NCI-H2196 (cell line): Measurements from ENCODE around the gene PITRM1.

Experiments used
- DNase-seq: peaks from one replicate; lab custom pipeline; 2025; ENCODE audit not compliant: unreplicated experiment; lab: John Stamatoyannopoulos, UW

Gene PITRM1

DNA sequence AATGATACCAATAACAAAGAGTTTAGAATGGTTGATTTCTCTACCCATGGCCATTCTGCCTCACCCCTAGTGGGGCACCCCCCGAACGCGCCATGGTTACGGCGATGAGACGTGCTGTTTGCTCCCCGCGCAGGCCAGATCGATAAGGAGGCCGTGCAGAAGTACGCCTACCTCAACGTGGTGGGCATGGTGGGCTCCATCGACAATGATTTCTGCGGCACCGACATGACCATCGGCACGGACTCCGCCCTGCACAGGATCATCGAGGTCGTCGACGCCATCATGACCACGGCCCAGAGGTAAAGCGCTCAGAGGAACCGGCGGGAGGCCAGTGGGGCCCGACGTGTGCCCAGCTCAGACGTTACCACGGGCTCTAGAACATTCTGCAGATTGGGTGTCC lies 68.9 kb downstream of the PITRM1 start:
- no peak for DNase-seq

DNA sequence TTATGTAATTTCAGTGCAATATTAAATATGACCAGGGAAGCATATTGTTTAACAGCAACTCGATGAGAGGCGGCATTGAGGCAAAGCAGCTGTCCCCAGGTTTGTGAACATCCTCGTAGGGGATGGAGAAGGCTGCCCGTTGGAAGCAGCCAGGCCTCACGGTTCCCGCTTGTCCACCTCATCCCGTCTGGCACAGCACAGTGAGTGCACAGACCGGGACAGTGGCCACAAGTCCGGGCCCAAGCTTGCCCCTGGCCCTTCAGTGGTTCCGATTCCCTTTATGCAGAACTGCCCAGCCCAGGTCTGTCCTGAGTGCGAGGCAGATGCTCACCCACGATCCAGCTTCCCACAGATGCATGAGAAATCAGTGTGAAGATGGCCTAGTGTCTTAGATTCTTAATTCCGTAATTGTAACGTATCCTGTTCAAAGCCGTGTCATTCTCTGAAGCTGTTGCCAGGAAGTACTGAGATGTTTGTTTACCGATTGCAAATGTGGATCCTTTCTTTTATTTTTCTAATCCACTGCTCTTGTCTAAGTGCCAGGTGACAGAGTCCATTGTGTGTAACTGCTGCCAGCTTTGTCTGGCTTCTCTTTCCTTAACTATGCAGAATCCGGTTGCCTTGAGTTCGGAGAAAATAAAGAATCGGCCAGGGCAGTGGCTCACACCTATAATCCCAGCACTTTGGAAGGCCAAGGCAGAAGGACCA lies 69.7 kb downstream of the PITRM1 start:
- DNase-seq = peak; percentile 41

DNA sequence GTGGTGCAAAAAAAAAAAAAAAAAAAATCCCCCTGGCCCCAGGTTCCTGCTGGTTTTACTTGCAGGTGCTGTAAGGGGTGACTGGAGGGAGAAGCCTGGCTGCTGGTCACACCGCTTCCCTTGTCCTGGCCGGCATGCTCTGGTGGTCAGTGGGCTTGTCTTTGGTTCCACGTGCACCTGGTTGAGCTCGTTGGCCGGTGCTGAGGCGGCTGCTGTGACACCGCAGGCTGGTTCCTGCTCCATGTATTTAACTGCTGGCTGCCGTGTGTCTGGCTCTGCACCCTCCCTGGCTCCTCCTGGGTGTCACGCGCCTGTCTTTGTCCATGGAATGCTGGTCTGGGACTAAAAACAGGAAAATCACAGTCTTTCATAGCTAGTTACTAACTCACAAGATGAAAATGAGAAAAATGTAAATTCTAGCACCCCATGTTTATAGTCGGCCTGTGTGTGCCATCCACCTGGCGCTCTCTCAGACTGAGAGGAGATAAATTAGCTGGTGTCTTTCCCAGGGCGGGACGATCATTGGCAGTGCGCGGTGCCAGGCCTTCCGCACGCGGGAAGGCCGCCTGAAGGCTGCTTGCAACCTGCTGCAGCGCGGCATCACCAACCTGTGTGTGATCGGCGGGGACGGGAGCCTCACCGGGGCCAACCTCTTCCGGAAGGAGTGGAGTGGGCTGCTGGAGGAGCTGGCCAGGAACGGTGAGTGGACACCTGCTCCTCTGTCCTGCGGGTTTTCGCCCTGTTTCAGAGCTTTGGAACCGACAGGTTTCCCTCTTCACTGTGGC lies 71.5 kb downstream of the PITRM1 start:
- no peak for DNase-seq

DNA sequence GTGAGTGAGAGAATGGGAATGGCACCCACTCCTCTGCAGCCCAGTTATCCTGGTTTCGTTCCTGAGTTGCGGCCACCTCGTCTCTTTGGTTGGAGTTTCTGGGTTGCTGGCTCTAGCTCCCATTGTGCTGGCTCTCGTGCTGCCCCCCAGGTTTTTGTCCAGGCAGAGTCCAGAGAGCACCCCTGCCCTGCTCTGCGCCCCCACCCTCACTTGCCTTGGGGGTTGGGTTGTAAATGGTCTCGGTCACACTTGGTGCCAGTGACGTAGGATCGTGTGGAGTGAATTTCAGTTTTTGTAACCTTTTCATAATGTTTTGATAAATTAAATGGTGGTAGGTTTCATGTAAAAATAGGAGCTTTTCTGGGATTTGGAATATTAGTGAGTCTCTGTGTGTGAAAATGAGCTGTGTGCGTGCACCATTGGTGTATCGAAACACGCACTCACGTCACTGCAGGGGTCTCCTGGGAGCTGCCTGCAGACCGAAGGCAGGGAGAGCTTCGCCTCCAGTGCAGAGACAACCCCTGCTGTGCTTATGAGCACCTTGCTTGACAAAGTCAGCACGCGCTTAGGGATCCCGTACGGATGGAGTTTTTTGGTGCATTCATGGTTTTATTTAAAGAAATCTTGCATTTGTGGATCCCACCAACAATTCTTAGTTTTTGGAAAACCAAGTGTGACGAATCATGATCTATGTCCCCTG lies 72.3 kb downstream of the PITRM1 start:
- DNase-seq = no peak

DNA sequence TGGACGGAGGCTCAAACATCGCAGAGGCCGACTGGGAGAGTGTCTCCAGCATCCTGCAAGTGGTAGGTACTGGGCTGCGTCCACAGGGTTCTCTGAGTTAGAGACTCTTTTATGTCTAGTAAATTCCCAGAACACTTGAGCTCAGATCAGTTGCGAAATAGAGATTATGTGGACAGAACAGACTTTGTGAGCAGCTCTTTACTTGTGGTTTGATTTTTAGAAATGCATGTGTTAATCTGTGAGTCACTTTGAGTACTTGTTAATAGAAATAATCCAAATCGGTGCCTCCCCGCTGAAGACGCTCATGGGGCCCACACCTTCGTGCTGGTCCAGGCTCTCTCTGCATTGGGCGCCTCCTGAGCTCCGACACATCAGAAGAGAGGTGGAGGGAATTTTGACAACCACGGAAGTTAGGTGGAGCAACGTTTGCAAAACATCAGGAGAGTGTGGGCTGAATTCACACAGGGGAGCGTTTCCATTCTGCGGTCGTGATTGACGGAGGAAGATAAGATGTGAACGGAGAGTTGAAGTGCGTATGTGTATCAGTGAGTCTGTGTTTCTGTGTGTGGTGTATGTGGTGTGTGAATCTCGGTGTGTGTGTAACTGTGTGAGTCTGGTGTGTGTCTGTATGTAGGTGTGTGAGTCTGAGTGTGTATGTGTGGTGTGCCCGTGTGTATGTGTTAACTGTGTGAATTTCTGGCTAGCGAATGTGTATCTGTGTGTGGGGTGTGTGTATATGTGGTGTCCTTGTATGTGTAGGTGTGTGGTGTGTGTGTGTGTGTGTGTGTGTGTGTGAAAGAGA lies 73.1 kb downstream of the PITRM1 start:
- no peak for DNase-seq

DNA sequence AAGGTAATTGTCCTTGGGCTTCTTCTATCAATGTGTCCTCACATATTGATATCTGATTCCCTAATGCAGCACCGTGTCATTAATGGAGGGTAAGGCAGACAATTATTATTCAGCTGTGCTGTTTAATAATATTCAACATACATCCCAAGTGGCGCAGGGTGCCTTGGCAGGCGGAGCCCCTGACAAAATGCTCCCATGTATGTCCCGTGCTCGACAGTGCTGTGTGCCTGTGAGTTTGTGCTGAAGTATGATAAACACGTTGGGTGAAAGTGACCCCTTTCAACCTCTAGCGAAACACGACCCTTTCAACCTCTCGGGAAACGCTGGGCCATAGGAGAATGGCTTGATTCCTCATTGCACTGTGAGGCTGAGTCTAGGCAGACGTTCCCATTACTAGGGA lies 73.9 kb downstream of the PITRM1 start:
- no peak for DNase-seq

DNA sequence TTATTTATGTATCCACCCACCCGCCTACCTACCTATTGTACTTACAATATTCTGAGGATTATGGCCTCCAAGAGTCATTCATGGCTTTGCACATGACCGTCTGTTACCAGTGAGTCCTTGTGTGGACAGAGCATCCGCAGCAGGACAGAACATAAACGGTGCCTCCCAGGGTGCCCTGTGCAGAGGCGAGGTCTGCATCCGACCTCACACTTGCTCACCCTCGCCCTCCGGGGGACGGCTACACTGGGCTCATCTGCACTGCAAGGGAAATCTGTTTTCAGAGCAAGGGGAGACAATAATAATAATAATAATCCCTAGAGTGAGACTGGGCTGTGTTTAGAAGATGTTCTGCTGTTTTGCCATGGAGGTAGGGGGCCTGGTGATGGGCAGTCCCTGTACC lies 75.4 kb downstream of the PITRM1 start:
- no peak for DNase-seq

DNA sequence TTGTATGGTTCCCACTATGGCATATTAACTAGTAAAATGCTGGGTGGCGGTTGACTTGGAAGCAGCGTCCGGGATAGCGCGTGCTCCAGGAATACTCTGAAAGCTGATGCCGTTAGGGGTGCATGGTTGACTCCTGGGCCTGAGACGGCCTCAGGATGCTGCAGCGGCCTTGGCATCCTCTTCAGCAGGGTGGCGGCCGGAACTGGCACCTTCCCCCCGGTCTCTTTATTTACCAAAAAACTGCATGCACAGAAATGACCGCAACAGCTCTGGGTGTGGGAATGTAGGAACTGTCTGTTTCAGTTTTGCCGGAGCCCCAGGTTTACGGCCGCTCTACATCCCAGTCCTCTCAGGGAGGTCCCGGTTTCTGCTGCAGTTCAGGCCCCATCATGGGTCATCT lies 76.4 kb downstream of the PITRM1 start:
- no peak for DNase-seq

DNA sequence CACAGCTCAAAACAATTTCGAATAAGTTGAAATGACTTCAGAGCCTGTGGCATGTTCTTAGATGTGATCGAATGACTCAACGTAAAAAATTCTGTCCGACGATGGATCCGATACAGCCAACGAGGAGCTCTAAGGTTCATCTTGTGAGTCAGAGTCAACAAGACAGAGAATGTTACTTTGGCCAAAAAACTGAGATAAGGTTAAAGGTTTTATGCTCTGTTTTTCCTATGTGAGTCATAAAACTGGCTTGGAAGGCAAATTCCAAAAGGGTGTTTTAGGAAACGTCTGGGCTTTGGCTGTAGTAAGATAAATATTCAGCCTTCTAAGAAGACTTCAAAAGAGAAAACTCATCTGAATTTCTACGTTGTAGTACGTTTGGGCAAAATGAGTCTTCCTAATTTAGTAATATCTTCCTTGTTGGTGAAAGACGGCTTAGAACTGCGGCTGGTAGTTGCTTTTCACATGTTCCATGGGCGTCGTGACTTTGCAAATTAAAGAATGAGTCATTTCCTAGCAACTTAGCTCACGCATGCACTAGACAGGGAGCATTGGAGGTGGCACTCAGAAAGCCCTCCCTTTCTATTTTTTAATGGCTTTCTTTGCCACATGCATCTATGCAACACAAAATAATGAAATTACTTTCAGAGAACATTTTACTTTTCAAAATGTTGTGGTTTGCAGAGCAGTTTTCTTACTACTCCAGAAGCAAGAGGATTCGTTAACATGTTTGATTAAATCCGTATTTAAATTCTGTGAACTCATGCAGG lies 77.0 kb downstream of the PITRM1 start:
- no peak for DNase-seq

DNA sequence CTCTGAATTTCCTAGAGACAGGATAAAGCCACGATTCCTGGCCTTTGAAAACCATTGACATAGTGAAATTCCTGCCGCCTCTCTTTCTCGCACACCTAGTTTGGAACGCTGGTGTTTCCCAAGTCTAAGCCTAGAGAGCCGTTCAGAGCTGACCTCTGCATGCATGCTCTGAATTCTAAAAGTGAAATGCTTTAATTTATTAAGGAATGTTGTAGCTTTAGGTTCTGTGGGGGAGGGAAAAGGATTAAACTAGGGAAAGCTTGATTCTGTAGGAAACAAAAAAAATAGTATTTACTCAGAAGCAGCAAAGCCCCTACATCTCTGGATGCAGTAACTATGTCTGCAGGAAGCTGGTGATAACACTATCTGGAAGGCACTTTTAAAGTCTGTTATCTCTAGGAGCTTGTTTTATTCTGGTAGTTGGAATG lies 78.0 kb downstream of the PITRM1 start:
- no peak for DNase-seq

DNA sequence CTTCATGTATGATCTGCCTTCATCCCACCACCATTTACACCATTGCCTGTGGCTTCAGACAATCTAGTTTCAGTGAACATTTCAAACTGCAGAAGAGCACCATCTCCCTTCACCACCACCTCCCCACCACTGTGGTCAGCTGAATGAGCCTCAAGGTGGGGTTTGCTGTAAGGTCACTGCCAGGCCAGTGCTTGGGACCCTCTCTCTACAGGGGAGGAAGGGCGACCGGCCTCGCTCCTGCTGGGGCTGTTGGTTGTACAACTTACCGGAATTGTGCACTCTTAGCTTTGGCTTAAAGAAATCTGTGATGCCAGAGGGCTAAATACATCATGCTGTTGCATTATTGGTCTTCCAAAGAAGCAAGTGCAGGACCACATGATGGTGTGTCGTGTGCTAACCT lies 78.6 kb downstream of the PITRM1 start:
- DNase-seq = no peak

DNA sequence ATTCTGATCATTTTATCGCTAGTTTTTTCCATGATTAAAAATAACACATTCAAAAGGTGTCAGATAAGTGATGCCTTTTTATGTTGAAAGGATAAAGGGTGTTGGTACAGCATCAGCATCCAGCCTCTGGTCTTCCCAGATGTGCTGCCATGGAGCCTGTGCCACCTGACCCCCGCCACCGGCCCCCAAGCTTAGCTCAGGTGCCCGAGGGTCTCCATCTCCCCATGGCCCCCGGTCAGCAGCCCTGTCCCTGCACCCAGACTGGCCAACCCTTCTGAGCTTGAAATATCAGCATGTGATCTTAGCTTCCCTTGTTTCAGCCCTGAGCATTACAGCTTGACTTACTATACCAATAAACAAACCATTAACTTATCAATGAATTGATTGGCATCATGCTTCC lies 80.7 kb downstream of the PITRM1 start:
- no peak for DNase-seq

DNA sequence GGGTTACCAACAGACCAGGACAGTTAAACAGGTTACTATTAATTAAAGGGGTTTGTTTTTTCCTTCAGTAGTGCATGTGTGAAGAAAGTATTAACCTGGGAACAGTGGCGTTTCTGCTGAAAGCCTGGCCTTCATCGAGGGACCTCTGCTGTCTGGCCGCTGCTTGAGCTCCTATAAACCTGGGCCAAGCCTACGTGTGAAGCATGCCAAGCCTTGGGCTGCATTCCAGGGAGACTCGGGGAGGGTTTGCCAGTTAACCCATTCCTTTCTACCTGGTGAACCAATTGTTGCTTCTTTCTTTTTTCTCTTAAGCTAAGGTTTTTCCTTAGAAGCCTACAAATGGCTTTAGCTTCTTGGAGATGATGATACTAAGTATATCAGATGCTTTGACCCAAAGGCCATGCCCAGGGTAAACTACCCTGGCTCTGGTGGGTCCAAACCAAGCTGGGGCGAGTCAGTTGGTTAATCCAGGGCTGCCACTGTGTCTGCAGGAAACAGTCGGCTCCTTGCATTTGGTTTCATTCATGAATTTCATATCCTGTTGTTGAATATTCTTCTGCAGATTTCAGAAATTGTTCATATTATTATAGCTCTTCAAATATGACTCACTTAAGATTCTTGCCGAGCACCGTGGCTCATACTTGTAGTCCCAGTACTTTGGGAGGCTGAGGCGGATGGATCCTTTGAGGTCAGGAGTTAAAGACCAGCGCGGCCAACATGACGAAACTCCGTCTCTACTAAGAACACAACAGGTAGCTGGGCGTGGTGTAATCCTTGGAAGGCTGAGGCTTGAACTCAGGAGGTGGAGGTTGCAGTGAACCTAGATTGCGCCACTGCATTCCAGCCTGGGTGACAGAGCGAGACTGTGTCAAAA lies 81.4 kb downstream of the PITRM1 start:
- DNase-seq = peak; percentile 6

DNA sequence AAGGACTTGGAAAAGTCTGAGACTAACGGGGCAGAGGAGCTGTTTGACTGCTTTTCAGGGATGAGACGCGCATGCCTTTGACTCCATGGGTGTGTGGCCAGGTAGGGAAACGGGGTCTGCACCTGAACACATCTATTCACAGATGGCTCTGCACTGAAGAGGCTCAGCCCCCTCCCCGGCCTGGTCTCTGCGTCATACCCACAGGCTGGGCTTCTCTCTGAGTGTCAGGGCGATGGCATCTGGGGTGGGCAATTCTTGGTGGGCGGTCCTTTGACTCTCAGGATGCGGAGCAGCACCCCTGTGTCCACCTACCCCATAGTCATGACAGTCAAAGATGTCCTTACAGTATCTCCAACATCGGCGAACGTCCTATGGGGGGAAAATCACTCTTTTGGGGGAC lies 82.2 kb downstream of the PITRM1 start:
- no peak for DNase-seq
